ENCODE data around the gene PIP5KL1.

The PIP5KL1 gene

GRCh38 chr9:127878001-127878651 is 52.5 kb downstream of the PIP5KL1 start:
- Histone ChIP-seq H3K4me3 (ENCODE audit: insufficient read depth, low read depth, low read length) (peak overlapping the region; percentile 36), H3K4me1 (ENCODE audit: control insufficient read depth, insufficient read depth, low read length) (peaks cover 30% of the 10 kb centered on the region), H3K27me3 (ENCODE audit: control insufficient read depth, insufficient read depth, low read length, poor library complexity, severe bottlenecking) (no peaks in the 10 kb centered on the region), H3K36me3 (ENCODE audit: control insufficient read depth, insufficient read depth, low read length) (no peaks in the 10 kb centered on the region), H3K27ac (ENCODE audit: insufficient read depth, low read depth, low read length, poor library complexity, severe bottlenecking) (no peak overlapping the region), H3K9me3 (ENCODE audit: control insufficient read depth, low read length) (no peaks in the 10 kb centered on the region)
- 55 to 61% methylated on average over 18 of the region's 18 CpGs for WGBS, 2 experiments

DNA sequence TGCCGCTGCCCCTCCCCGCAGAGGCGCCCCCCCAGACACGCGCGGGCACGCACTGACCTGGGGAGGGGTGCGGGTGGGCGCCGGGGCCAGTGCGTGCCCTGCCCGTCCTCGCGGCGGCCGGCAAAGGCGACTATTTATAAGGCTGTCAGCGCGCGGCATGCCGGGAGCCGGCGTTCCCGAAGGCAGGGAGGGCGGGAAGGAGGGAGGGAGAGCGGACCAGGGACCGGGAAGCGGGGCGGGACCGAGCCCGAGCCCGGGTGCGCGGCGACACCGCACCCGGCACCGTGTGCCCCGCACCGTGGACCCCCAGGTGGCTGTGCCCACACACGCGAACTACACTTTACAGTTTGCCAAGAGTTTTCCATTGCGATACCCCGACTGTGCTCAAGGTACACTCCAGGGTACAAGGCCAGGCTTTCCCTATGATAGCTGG is 53.0 kb downstream of the PIP5KL1 start, which contains the start of gene AK1:
AK1 (minus strand) TSS at position 110 of the 433 bp plus-strand sequence. CDS start 3,058 bp downstream, outside the sequence.
- WGBS, 2 experiments, result 2% methylated on average over 44 of the region's 44 CpGs
- H3K9me3 ChIP-seq (ENCODE audit: control insufficient read depth, low read length), result no peaks in the 10 kb centered on the region
- peaks cover 30% of the 10 kb centered on the region for H3K4me1 ChIP-seq (ENCODE audit: control insufficient read depth, insufficient read depth, low read length)
- no peaks in the 10 kb centered on the region for H3K36me3 ChIP-seq (ENCODE audit: control insufficient read depth, insufficient read depth, low read length)
- peak within 1 kb of the TSS; percentile 36 for H3K4me3 ChIP-seq (ENCODE audit: insufficient read depth, low read depth, low read length)
- H3K27me3 ChIP-seq (ENCODE audit: control insufficient read depth, insufficient read depth, low read length, poor library complexity, severe bottlenecking), result no peaks in the 10 kb centered on the region
- no peak within 1 kb of the TSS for H3K27ac ChIP-seq (ENCODE audit: insufficient read depth, low read depth, low read length, poor library complexity, severe bottlenecking)

DNA sequence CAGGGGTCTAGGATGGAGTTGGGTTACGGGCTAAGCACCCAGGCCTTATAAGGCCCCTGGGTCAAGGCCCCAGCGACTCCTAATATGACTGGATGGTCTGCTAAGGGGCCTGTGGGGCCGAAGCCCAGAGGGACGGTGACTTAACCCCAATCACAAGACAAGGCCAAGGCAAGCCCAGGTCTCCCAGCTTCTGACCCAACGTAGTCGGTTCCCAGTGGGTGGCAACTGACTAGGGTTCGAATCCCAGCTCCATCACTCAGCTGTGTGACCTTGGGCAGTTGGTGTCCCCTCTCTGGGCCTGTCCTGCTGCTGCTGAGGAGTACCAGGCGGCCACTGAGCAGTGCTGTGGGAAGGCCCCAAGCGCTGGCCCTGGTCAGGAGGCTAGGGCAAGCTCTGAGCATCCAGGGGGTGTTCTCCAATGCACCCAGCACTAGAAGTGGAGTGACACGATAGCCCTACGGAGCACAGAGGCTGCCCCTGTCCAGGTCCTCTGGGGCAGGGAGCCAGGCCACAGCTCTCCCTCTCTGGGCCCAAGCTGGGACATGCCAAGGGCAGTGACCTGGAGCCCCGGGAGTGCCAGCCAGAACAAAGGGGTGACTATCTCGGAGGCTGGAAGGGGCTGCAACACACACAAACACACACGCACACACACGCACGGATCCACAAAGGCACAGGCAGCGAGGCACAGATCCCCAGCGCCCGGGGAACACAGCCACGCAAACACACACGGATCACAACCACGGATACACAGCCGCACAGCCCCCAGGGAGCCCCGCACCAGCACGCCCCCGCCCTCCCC is 53.6 kb downstream of the PIP5KL1 start:
- no peak overlapping the region for H3K27ac ChIP-seq (ENCODE audit: insufficient read depth, low read depth, low read length, poor library complexity, severe bottlenecking)
- peaks cover 30% of the 10 kb centered on the region for H3K4me1 ChIP-seq (ENCODE audit: control insufficient read depth, insufficient read depth, low read length)
- peak overlapping the region; percentile 36 for H3K4me3 ChIP-seq (ENCODE audit: insufficient read depth, low read depth, low read length)
- H3K27me3 ChIP-seq (ENCODE audit: control insufficient read depth, insufficient read depth, low read length, poor library complexity, severe bottlenecking), result no peaks in the 10 kb centered on the region
- WGBS, 2 experiments, result 42% methylated on average over 26 of the region's 26 CpGs
- no peaks in the 10 kb centered on the region for H3K9me3 ChIP-seq (ENCODE audit: control insufficient read depth, low read length)
- H3K36me3 ChIP-seq (ENCODE audit: control insufficient read depth, insufficient read depth, low read length), result no peaks in the 10 kb centered on the region

DNA sequence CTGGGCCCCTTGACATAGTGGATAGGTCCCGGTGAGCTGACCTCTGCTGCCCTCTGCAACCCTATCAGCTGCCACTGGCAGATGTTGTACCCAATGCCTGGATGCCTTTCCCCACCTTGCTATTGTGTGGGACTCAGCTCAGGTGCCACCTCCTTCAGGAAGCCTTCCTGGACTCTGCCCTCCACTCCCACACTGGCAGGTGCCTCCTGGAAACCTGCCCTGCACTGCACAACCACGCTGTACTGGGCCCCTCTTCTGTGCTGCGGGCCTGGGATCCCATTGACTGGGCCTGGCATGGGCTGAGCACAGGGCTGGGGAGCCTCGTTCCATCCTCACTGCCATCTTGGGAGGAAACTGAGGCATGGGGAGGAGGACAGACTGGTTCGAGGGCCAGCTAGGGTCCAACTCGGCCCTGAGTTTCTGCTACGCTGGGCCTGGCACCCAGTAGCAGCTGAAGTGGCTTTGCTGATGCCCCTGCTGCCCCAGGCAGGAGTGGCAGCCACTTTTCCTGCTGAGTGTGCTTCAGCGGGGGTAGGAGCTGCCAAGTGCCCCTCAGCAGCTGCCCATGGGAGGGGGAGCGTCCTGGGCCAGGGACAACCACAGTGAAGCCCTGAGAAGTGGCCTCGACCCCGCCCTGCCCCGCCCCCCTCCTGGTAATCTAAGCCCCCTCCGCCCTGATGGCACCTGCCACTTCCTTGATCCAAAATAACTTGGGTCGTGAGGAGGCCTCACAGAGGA is 54.4 kb downstream of the PIP5KL1 start:
- Histone ChIP-seq H3K4me3 (ENCODE audit: insufficient read depth, low read depth, low read length) (no peak overlapping the region), H3K9me3 (ENCODE audit: control insufficient read depth, low read length) (no peaks in the 10 kb centered on the region), H3K4me1 (ENCODE audit: control insufficient read depth, insufficient read depth, low read length) (peaks cover 30% of the 10 kb centered on the region), H3K36me3 (ENCODE audit: control insufficient read depth, insufficient read depth, low read length) (no peaks in the 10 kb centered on the region), H3K27ac (ENCODE audit: insufficient read depth, low read depth, low read length, poor library complexity, severe bottlenecking) (no peak overlapping the region), H3K27me3 (ENCODE audit: control insufficient read depth, insufficient read depth, low read length, poor library complexity, severe bottlenecking) (no peaks in the 10 kb centered on the region)
- 89 to 91% methylated on average over 14 of the region's 14 CpGs for WGBS, 2 experiments

DNA sequence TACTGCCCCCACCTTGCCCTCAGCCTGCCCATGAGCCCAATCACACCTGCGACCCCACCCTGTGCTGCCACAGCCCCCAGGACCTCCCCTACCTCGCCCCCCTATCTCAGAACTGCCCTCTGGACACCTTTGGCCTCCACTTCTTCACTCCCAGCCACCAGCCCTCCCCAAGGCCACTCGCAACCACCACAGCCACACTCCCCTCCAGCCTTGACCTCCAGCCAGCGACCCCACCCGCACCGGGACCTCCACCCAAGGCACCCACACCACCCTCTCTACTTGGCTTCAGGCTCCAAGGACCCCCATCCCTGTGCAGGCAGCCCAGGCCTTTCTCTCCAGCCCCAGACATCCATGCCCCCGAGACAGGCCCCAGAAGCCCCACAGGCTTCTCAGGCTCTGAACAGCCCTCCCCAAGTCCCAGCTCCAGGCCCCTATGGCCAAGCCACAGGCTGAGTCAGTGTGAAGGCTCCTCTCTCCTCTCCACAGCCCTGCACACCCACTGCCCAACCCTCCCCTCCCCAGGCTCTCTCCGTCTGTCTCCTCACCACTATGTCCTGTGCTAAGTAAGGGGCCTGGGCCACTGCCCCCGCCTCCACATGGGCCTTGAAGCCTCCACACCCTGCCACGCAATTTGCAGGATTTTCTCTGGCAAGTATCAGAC is 55.1 kb downstream of the PIP5KL1 start:
- 90 to 91% methylated on average over 10 of the region's 10 CpGs for WGBS, 2 experiments

GRCh38 chr9:127874301-127875221 is 56.0 kb downstream of the PIP5KL1 start:
- H3K9me3 ChIP-seq (ENCODE audit: control insufficient read depth, low read length), result no peaks in the 10 kb centered on the region
- no peak overlapping the region for H3K27ac ChIP-seq (ENCODE audit: insufficient read depth, low read depth, low read length, poor library complexity, severe bottlenecking)
- WGBS, 2 experiments, result 92 to 93% methylated on average over 19 of the region's 19 CpGs
- H3K4me3 ChIP-seq (ENCODE audit: insufficient read depth, low read depth, low read length), result no peak overlapping the region
- no peaks in the 10 kb centered on the region for H3K36me3 ChIP-seq (ENCODE audit: control insufficient read depth, insufficient read depth, low read length)
- no peaks in the 10 kb centered on the region for H3K27me3 ChIP-seq (ENCODE audit: control insufficient read depth, insufficient read depth, low read length, poor library complexity, severe bottlenecking)
- peaks cover 30% of the 10 kb centered on the region for H3K4me1 ChIP-seq (ENCODE audit: control insufficient read depth, insufficient read depth, low read length)

More for the DNA sequence above, 55.1 kb downstream of the PIP5KL1 start:
- Histone ChIP-seq H3K36me3 (ENCODE audit: control insufficient read depth, insufficient read depth, low read length) (no peaks in the 10 kb centered on the region), H3K27ac (ENCODE audit: insufficient read depth, low read depth, low read length, poor library complexity, severe bottlenecking) (no peak overlapping the region), H3K4me1 (ENCODE audit: control insufficient read depth, insufficient read depth, low read length) (peaks cover 30% of the 10 kb centered on the region), H3K27me3 (ENCODE audit: control insufficient read depth, insufficient read depth, low read length, poor library complexity, severe bottlenecking) (no peaks in the 10 kb centered on the region), H3K9me3 (ENCODE audit: control insufficient read depth, low read length) (no peaks in the 10 kb centered on the region), H3K4me3 (ENCODE audit: insufficient read depth, low read depth, low read length) (no peak overlapping the region)

GRCh38 chr9:127873886-127874285 is 56.7 kb downstream of the PIP5KL1 start:
- Histone ChIP-seq H3K4me3 (ENCODE audit: insufficient read depth, low read depth, low read length) (no peak overlapping the region), H3K9me3 (ENCODE audit: control insufficient read depth, low read length) (no peaks in the 10 kb centered on the region), H3K36me3 (ENCODE audit: control insufficient read depth, insufficient read depth, low read length) (no peaks in the 10 kb centered on the region), H3K27me3 (ENCODE audit: control insufficient read depth, insufficient read depth, low read length, poor library complexity, severe bottlenecking) (no peaks in the 10 kb centered on the region), H3K4me1 (ENCODE audit: control insufficient read depth, insufficient read depth, low read length) (peaks cover 30% of the 10 kb centered on the region), H3K27ac (ENCODE audit: insufficient read depth, low read depth, low read length, poor library complexity, severe bottlenecking) (peak overlapping the region; percentile 6)
- WGBS, 2 experiments, result 93 to 95% methylated on average over 10 of the region's 10 CpGs

GRCh38 chr9:127873223-127873691 is 57.3 kb downstream of the PIP5KL1 start:
- H3K4me1 ChIP-seq (ENCODE audit: control insufficient read depth, insufficient read depth, low read length), result peaks cover 29% of the 10 kb centered on the region
- H3K4me3 ChIP-seq (ENCODE audit: insufficient read depth, low read depth, low read length), result no peak overlapping the region
- H3K36me3 ChIP-seq (ENCODE audit: control insufficient read depth, insufficient read depth, low read length), result no peaks in the 10 kb centered on the region
- H3K9me3 ChIP-seq (ENCODE audit: control insufficient read depth, low read length), result no peaks in the 10 kb centered on the region
- no peaks in the 10 kb centered on the region for H3K27me3 ChIP-seq (ENCODE audit: control insufficient read depth, insufficient read depth, low read length, poor library complexity, severe bottlenecking)
- H3K27ac ChIP-seq (ENCODE audit: insufficient read depth, low read depth, low read length, poor library complexity, severe bottlenecking), result peak overlapping the region; percentile 6
- WGBS, 2 experiments, result 72 to 80% methylated on average over 19 of the region's 19 CpGs
